Skeletal muscle tissue (tissue), 4 donors: ENCODE measurements around the gene XRN1. TPM values are rescaled to one million over a fixed set of nuclear protein-coding genes. Genes with fewer than 3 reads are reported as not detected.

Experiments
- H3K27ac ChIP-seq: one replicate; pipeline ENCODE4 v1.7.0; 2013; ENCODE audit warnings: mild to moderate bottlenecking, low read depth, low read length, inconsistent platforms
- H3K27me3 ChIP-seq, 3 donors: one replicate each; pipeline ENCODE4 v1.7.0; 2013; ENCODE audit warnings: low read length in 3 of 3; ENCODE audit not compliant: control insufficient read depth in 3 of 3, insufficient read depth in 3 of 3
- H3K36me3 ChIP-seq, 3 donors: one replicate each; pipeline ENCODE4 v1.7.0; 2013; ENCODE audit warnings: low read length in 3 of 3; ENCODE audit not compliant: control insufficient read depth in 3 of 3, insufficient read depth in 3 of 3
- H3K4me1 ChIP-seq, 3 donors: one replicate each; pipeline ENCODE4 v1.7.0; 2013; ENCODE audit warnings: low read length in 3 of 3, mild to moderate bottlenecking in 3 of 3; ENCODE audit not compliant: control insufficient read depth in 3 of 3, insufficient read depth in 3 of 3
- H3K4me3 ChIP-seq, 3 donors: one replicate each; pipeline ENCODE4 v1.7.0; 2013; ENCODE audit warnings: low read length in 3 of 3
- H3K9ac ChIP-seq, 3 donors: one replicate each; pipeline ENCODE4 v1.7.0; 2013; ENCODE audit warnings: low read length in 3 of 3, mild to moderate bottlenecking in 3 of 3, moderate library complexity in 2 of 3, low read depth in 1 of 3
- H3K9me3 ChIP-seq, 3 donors: one replicate each; pipeline ENCODE4 v1.7.0; 2013; ENCODE audit warnings: low read length in 3 of 3; ENCODE audit not compliant: control insufficient read depth in 3 of 3
- total RNA-seq: library from RNA; depleted of rRNA; stranded (reverse); fragments of >200 nt; gene quantifications from one replicate; pipeline ENCODE4 v1.2.3, GENCODE V29; 2014
- donor health status: Osteomylitis.

Gene XRN1
- total RNA-seq, 1 donor from 2014 or later = 37.6 TPM

- H3K9me3 ChIP-seq = no peaks in the 10 kb centered on the region
- peaks cover 0 to 2% (median 0%) of the 10 kb centered on the region in 3 donors for H3K4me1 ChIP-seq
- H3K27me3 ChIP-seq = no peaks in the 10 kb centered on the region
- no peak overlapping the region for H3K9ac ChIP-seq
- H3K36me3 ChIP-seq = no peaks in the 10 kb centered on the region
- no peak overlapping the region for H3K27ac ChIP-seq
- H3K4me3 ChIP-seq = no peak overlapping the region
These were observed 167.8 kb downstream of the XRN1 start for GRCh38 chr3:142279965-142280590.

- Histone ChIP-seq H3K27ac (no peak overlapping the region), H3K4me1 (peaks cover 0 to 2% (median 0%) of the 10 kb centered on the region in 3 donors), H3K9me3 (no peaks in the 10 kb centered on the region), H3K4me3 (no peak overlapping the region), H3K27me3 (no peaks in the 10 kb centered on the region), H3K9ac (no peak overlapping the region), H3K36me3 (no peaks in the 10 kb centered on the region)
These were observed 169.4 kb downstream of the XRN1 start for GRCh38 chr3:142278451-142278850.

GRCh38 chr3:142276781-142277180 is 171.1 kb downstream of the XRN1 start:
- no peak overlapping the region for H3K9ac ChIP-seq
- no peaks in the 10 kb centered on the region for H3K27me3 ChIP-seq
- no peak overlapping the region for H3K27ac ChIP-seq
- no peaks in the 10 kb centered on the region for H3K36me3 ChIP-seq
- H3K4me1 ChIP-seq = peaks cover 0 to 2% (median 0%) of the 10 kb centered on the region in 3 donors
- H3K9me3 ChIP-seq = no peaks in the 10 kb centered on the region
- H3K4me3 ChIP-seq = no peak overlapping the region

DNA sequence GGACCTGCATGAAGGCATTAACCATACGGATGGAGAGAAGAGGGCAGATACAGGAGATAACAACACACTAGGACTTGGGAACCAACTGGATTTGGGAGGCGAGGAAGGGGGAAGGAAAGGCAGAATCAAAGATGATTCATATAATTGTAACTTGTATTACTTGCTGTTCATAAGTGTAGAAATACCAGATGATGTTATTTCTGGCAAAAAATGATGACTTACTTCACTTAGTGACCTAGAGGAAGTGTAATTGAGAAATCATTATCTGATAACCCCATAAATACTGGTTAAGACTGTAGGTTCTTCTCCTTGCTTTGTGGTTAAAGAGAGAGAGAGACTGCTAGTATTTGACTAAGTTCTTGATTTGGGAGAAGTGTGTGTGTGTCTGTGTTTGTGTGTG is 172.0 kb downstream of the XRN1 start:
- Histone ChIP-seq H3K9ac (no peak overlapping the region), H3K4me1 (peaks cover 0 to 2% (median 0%) of the 10 kb centered on the region in 3 donors), H3K36me3 (no peaks in the 10 kb centered on the region), H3K27ac (no peak overlapping the region), H3K4me3 (no peak overlapping the region), H3K9me3 (no peaks in the 10 kb centered on the region), H3K27me3 (no peaks in the 10 kb centered on the region)

GRCh38 chr3:142274908-142275307 is 172.9 kb downstream of the XRN1 start:
- Histone ChIP-seq H3K27me3 (no peaks in the 10 kb centered on the region), H3K36me3 (no peaks in the 10 kb centered on the region), H3K4me1 (no peaks in the 10 kb centered on the region), H3K4me3 (no peak overlapping the region), H3K27ac (no peak overlapping the region), H3K9ac (no peak overlapping the region), H3K9me3 (no peaks in the 10 kb centered on the region)

DNA sequence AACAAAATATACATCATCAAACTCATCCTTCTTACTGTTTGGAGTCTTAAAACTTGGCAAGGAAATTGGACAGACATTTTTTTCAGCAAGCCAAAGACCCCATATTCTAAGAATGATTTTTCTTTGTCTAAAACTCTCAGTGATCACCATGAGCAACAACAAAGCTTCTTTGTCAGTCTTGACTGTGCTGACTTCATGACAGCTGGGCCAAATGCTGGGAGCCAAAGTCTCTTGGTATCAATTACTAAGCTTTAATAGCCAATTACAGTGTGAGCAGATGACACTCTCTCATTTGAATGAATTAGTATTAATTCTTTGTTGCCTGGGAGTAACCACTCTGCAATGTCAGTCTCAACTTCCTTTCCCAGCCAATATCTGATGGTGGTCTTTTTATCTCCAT is 174.3 kb downstream of the XRN1 start:
- no peaks in the 10 kb centered on the region for H3K9me3 ChIP-seq
- H3K4me1 ChIP-seq = no peaks in the 10 kb centered on the region
- H3K4me3 ChIP-seq = no peak overlapping the region
- no peak overlapping the region for H3K27ac ChIP-seq
- H3K27me3 ChIP-seq = no peaks in the 10 kb centered on the region
- H3K9ac ChIP-seq = no peak overlapping the region
- no peaks in the 10 kb centered on the region for H3K36me3 ChIP-seq

DNA sequence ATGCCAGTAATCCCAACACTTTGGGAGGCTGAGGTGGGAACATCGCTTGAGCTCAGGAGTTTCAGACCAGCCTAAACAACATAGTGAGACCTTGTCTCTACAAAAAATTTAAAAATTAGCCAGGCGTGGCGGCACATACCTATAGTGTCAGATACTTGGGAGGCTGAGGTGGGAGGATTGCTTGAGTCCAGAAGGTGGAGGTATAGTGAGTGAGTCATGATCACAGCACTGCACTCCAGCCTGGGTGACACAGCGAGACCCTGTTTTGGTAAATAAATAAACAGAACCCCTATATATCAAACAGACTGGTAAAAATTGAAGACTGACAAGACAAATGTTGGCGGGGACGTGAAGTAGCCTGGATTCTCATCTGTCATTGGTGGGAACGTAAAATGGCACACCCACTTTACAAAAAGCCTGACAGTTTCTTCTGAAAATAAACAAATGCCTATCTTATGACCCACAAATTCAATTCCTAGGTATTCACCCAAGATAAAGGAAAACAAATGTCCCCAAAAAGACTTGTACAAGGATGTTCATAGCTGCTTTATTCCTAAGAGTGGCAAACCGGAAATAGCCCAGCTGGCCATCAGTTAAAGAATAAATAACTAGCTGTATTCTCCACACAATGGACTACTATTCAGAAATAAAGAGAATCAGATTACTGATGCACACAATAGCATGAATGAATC is 175.5 kb downstream of the XRN1 start:
- H3K4me1 ChIP-seq = no peaks in the 10 kb centered on the region
- H3K27ac ChIP-seq = no peak overlapping the region
- H3K4me3 ChIP-seq = no peak overlapping the region
- no peaks in the 10 kb centered on the region for H3K36me3 ChIP-seq
- no peak overlapping the region for H3K9ac ChIP-seq
- no peaks in the 10 kb centered on the region for H3K27me3 ChIP-seq
- H3K9me3 ChIP-seq = no peaks in the 10 kb centered on the region

GRCh38 chr3:142270407-142270806 is 177.4 kb downstream of the XRN1 start:
- Histone ChIP-seq H3K9ac (no peak overlapping the region), H3K27ac (no peak overlapping the region), H3K27me3 (no peaks in the 10 kb centered on the region), H3K4me1 (no peaks in the 10 kb centered on the region), H3K9me3 (no peaks in the 10 kb centered on the region), H3K36me3 (no peaks in the 10 kb centered on the region), H3K4me3 (no peak overlapping the region)

GRCh38 chr3:142269767-142270166 is 178.1 kb downstream of the XRN1 start:
- no peak overlapping the region for H3K27ac ChIP-seq
- no peak overlapping the region for H3K9ac ChIP-seq

GRCh38 chr3:142268426-142268825 is 179.4 kb downstream of the XRN1 start:
- no peaks in the 10 kb centered on the region for H3K9me3 ChIP-seq
- no peaks in the 10 kb centered on the region for H3K4me1 ChIP-seq
- H3K4me3 ChIP-seq = no peak overlapping the region
- no peak overlapping the region for H3K27ac ChIP-seq
- no peaks in the 10 kb centered on the region for H3K27me3 ChIP-seq
- H3K36me3 ChIP-seq = no peaks in the 10 kb centered on the region
- H3K9ac ChIP-seq = no peak overlapping the region

More at GRCh38 chr3:142269767-142270166, 178.1 kb downstream of the XRN1 start:
- no peaks in the 10 kb centered on the region for H3K36me3 ChIP-seq
- H3K4me1 ChIP-seq = no peaks in the 10 kb centered on the region
- H3K27me3 ChIP-seq = no peaks in the 10 kb centered on the region
- H3K4me3 ChIP-seq = no peak overlapping the region
- no peaks in the 10 kb centered on the region for H3K9me3 ChIP-seq
